A172 (cell line): Measurements from ENCODE around the gene ECSIT. TPM values are rescaled to one million over a fixed set of nuclear protein-coding genes. Genes with fewer than 3 reads are reported as not detected.
"Not testable (repeated sequence)": the region's sequence is repeated elsewhere in the genome, so short reads cannot be mapped to it uniquely, and the experiment has no call there.

Experiments
- DNase-seq: peaks from one replicate; pipeline ENCODE4 v3.0.0-alpha.2; 2015; ENCODE audit warnings: low spot score
- total RNA-seq: library from RNA; depleted of rRNA; stranded (reverse); fragments of >200 nt; shearing (Covaris generic); gene quantifications from 2 replicates; pipeline ENCODE4 v1.2.3, GENCODE V29; 2014; rRNA removed

The ECSIT gene
- total RNA-seq, 1 experiment from 2014 or later: 54.0 TPM

DNA sequence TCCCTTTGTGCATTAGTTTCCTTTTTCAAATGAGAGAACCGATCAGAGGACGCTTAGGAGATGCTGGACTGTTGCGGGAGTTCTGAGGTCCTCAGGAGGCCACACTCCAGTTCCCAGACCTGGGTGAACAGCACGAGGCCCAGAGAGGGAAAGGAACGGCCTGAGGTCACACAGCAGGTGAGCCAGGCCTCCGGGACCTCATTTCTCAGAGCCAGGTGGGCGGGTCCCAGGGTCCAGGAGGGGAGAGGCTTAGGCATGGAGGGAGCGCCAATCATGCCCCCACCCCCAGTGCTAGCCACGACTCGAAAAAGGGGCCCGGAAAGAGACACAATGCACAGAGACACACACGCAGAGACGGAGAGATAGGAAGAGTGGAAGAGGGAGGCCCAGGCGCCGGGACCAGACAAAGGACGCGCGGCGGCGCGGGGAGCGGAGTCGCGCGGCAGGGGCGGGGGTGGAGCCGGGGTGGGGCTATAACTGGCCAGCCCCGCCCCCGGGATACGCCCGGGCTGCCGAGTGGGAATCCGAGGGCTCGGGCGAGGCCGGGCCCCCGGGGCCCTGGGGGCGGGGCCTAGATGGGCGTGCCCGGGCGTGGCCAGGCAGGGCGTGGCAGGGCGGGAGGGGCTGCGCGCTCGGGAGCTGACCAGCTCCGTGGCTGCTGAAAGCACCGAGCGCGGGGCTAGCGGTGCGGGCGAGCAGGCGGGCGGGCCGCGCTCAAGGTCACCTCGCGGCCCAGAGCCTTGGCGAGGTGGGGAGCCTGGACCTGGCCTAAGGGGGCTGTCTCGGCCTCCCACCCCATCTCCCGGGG lies 49.6 kb downstream of the ECSIT start:
- no peak for DNase-seq

DNA sequence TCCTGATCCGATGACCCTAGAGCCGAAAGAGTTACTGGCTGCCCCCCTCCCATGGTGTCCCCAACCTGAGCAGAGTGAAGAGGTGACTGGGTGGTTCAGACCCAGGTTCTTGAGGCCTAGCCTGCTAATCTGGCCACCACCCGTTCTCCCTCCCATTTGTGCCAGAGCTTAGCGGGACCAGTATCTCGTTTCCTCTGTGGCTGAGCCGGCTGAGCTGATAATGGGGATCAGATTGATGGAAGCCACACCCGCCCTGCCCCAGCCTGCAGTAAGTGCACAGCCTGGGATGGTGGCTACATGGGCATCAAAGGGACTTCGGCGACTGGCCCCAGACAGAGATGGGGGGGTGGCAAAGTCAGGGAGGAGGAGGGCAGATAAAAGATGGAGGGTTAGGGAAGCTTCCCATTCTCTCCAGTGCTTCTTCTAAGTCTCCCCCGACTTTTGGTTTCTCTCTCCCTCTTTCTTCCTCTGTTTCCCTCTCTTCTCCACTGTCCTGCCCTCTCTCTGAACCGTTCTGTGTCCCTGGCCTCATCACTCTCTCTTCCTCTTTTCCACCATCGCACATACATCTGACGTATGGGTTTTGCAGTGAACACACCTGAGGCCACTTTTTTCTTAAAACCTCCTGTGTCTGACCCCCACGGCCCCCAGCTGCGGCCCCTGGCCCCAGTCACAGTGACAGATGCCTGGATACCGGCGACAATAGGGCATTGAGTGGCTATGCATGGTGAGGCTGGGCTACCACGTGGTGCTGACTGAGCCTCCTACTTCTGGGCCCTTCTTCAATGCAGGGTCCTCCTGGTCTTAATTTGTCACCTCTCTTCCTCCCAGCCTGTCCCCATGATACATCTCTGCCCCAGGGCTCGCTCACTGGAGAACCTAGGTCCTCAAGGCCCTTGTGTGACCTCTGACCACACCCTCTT lies 50.5 kb downstream of the ECSIT start:
- DNase-seq: no peak

DNA sequence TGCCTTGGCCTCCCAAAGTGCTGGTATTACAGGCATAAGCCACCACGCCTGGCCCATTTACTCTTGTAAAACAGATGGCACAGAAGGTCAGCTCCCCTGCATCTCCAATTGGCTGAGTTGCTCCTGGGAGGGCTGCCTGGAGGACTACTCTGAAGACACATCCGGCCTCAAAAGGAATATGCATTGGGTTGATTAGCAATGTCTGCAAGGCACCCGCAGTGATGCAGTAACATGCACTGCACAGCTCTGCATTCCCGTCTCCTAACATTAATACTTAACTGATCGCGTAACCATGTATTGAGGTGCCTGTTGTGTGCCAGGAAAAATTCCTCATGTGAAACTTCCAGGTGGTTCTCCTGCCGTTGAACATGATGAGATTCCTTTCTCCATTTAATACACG lies 53.1 kb downstream of the ECSIT start:
- no peak for DNase-seq

DNA sequence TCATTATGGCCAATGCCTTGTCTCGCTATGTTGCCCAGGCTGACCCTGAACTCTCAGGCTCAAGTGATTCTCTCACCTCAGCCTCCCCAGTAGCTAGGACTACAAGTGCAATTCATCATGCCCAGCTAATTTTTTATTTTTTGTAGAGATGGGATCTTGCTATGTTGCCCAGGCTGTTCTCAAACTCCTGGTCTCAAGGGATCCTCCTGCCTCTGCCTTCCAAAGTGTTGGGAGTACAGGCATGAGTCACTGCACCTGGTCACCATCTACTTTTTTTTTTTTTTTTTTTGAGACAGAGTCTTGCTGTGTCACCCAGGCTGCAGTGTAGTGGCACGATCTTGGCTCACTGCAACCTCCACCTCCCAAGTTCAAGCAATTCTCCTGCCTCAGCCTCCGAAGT lies 53.6 kb downstream of the ECSIT start:
- DNase-seq: not testable (repeated sequence)

DNA sequence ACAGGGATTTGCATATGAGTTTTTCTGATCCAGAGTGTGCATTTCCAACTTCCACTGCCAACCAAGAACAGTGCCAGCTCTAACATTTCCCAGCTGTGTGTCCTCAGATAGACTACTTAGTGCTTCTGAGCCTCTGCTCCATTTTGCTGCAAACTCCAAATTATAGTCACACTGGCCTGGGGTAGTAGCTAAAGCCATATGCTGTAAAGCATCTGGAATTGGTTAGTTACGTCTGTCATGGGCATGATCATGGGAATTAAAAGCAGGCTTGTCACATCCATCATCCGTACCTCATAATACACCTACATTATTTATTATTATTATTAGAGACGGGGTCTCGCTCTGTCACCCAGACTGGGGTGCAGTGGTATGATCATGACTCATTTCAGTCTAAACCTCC lies 55.2 kb downstream of the ECSIT start:
- no peak for DNase-seq

DNA sequence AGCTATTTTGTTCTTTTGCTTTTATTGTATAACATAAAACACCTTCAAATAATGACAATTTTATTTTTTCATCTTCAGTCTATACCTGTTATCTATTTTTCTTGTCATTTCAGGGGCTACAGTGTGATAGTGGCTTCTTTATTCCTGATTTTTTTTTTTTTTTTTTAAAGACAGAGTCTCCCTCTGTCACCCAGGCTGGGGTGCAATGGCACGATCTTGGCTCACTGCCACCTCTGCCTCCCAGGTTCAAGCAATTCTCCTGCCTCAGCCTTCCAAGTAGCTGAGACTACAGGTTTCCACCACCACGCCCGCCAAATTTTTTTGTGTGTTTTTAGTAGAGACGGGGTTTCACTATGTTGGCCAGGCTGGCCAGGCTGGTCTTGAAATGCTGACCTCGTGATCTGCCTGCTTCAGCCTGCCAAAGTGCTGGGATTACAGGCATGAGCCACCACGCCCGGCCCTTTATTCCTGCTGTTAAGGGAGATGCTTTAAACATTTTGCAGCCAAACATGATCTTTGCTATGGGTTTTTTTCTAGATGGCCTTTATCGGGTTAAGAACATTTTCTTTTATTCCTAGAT lies 60.6 kb downstream of the ECSIT start:
- DNase-seq: not testable (repeated sequence)

DNA sequence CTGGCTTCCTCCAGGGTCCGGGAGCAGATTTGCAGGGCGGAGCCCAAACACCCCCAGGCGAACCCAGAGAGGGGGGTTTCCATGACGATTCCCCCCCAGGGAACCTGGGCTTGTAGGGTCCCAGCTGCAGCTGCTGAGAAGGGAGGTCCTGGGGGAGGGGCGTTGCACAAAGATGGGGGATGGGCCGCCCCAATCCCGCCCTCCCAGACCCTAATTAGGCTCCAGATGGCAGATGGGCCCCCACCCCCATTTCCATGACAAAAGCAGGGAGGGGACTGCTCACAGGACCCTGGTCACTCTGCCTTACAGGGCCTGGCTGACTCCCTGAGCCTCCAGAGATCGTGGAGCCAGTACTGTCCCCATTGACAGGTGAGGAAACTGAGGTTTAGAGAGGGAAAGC lies 63.3 kb downstream of the ECSIT start:
- DNase-seq: no peak

DNA sequence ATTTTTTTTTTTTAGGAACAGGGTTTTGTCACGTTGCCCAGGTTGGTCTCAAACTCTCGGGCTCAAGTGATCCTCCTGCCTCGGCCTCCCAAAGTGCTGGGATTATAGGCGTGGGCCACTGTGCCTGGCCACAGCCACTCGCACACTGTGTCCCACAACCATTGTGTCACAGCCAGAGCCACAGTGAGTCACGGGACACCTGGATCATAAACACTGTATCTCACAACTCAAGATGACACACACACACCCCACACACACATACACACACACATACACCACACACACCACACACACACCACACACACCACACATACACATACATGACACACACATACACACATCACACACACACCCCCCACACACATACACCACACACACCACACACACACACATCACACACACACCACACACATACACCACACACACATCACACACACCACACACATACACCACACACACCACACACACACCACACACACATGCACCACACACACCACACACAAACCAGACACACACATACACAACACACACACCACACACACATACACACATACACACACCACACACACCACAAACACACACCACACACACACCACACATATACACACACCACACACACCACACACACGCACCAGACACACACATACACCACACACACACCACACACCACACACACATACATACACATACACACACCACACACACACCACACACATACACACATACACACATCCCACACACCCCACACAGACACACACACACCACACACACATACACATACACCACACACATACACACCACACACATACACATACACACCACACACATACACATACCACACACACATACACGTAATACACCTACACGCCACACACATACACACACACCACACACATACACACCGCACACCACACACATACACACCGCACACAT lies 64.3 kb downstream of the ECSIT start:
- no peak for DNase-seq

DNA sequence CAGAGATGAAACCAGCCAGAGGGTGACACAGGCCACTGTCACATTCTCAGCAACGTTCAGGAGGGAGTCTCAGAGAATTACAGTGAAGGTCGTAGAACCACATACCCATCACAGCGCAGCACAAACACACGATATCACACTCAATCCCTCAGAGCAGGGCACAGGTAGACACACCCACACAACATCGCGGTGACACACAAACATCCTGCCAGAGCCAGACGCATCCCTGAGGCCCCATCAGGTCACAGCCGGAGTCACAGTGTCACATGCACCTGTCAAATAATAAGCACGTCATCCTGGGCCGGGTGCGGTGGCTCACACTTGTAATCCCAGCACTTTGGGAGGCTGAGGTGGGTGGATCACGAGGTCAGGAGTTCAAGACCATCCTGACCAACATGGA lies 65.5 kb downstream of the ECSIT start:
- DNase-seq: no peak

DNA sequence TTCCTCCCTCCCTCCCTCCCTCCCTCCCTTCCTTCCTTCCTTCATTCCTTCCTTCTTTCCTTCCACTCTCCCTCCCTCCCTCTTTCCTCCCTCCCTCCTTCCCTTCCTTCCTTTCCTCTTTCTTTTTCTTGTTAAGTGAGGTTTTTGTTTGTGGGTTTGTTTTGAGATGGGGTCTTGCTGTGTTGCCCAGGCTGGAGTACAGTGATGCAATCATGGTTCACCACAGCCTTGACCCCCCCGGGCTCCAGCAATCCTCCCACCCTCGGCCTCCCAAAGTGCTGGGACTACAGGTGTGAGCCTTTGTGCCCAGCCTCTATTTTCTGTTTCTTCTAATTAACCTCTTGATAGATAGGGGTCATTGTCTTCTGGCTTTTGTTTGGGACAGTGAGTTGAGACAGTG lies 67.5 kb downstream of the ECSIT start:
- DNase-seq: no peak

DNA sequence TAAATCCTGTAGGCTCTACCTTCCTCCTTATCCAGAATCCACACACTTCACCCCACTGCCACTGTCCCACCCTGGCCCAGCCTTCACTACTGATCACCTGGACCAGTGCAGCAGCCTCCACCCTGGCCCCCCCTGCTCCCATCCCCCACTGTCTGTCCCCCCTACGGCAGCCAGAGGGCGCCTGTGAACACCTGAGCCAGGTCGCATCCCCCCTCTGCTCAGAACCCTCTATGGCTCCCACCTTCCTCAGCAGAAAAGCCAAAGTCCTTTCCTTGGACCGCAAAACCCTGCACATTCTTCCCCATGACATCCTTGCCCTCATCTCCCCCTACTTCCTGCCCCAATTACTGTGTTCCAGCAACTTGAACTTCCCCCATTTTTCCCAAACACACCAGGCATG lies 68.7 kb downstream of the ECSIT start:
- DNase-seq: no peak

DNA sequence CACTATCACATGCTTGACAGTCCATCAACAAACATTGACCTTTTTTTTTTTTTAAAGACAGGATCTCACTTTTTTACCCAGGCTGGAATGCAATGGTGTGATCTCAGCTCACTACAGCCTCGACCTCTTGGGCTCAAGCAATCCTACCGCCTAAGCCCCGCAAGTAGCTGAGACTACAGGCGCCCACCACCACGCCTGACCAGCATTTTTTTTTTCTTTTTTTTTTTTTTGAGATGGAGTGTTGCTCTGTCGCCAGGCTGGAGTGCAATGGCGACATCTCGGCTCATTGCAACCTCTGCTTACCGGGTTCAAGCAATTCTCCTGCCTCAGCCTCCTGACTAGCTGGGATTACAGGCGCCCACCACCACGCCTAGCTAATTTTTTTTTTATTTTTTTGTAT lies 70.0 kb downstream of the ECSIT start:
- DNase-seq: not testable (repeated sequence)

DNA sequence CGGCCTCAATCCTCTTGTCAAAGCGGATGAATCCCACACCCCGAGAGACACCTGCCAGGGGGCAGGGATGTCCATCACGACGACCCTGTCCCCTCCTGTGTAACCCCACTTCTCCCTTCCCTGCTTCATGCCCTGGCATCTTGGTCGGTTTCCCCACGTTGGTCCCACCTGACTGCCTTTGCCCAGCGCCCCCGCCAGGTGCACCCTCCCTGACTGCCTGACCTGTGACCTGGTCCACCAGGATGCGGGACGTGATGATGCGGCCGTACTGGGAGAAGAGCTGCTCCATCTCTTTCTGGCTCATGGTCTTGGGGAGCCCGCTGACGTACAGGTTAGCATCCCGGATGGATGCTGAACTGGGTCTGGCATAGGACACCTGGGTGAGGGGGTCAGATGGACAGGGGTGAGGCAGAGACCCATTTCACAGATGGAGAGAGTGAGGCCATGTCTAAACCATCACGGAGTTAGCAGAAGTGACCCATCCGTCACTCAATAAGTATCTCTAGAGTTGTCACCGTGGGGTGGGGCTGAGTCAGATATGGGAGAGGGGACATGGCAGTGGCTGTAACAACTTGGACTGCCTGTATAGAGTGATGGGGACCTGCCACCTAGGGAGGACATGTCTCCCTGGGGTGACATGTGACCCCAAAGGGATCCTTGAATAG lies 70.6 kb downstream of the ECSIT start:
- DNase-seq: no peak

DNA sequence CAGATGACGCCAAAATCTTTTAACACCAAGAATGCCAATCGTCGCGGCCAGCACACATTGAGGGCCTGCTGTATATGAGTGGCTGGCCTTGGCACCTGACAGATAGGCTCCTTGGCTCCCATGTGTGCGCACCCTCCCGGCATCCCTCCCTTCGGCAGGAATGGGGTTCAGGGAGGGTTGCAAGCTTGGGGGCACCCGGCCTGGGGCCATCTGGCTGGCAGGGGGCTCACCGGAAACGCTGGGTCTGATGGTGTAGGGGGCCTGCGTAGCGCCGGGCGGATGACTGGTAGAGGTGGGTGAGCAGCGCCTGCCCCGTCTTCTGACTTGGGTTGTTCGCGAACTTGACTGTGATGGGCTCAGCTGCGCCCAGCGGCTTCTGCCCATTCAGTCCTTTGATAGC lies 71.1 kb downstream of the ECSIT start:
- no peak for DNase-seq

DNA sequence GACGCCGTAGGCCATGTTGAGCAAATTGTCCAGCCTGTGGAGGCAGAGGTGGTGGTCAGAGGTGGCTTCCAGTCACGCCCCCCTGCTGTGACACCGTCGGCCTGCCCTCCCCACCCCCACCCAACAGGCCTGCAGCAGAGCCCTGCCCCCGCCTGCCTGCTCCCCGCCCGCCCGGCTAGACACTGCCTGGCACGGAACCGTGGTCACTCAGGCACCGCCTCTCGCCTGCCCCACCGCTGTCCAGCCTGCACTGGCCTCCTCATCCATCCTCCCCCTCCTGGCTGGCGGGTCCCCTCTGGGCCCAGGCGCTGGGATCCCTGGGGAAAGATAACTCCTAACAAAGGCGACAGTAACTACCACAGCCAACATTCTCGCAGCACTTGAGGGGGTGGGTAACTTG lies 71.8 kb downstream of the ECSIT start:
- no peak for DNase-seq

DNA sequence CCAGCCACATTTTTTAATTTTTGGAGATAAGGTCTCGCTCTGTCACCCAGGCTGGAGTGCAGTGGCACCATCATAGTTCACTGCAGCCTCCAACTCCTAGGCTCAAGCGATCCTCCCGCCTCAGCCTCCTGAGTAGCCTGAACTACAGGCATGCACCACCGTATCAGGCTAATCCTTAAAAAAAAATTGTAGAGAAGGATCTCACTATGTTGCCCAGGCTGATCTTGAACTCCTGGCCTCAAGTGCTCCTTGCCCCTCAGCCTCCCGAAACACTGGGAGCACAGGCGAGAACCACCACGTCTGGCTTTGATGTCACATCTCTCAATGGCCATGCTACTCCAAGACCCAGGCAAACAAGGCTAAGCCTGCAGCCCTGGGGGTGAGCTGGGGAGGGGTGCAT lies 72.3 kb downstream of the ECSIT start:
- DNase-seq: no peak

Other genes with a start within 250 kb of the ECSIT start
- not detected in 2 replicates for gene TSPAN16, start 233.0 kb downstream of the ECSIT start, total RNA-seq
- gene RAB3D, start 189.5 kb downstream of the ECSIT start, total RNA-seq: 1.3 and 2.6 TPM in 2 replicates
- gene TMEM205, start 182.9 kb downstream of the ECSIT start, total RNA-seq: 54.9 and 114 TPM in 2 replicates
- 1.3 and 10.1 TPM in 2 replicates for gene CCDC159, start 182.6 kb downstream of the ECSIT start, total RNA-seq
- gene PLPPR2, start 173.7 kb downstream of the ECSIT start, total RNA-seq: 15.7 and 19.4 TPM in 2 replicates
- gene SWSAP1, start 154.5 kb downstream of the ECSIT start, total RNA-seq: 0.65 and 1.6 TPM in 2 replicates
- gene EPOR, start 144.8 kb downstream of the ECSIT start, total RNA-seq: 3.7 and 5.3 TPM in 2 replicates
- gene RGL3, start 109.8 kb downstream of the ECSIT start, total RNA-seq: 4.8 and 11.1 TPM in 2 replicates
- gene ODAD3, start 94.0 kb downstream of the ECSIT start, total RNA-seq: 1.5 and 6.1 TPM in 2 replicates
- 149 and 173 TPM in 2 replicates for gene PRKCSH, start 93.5 kb downstream of the ECSIT start, total RNA-seq
- gene ELAVL3, start 48.1 kb downstream of the ECSIT start, total RNA-seq: not detected in 2 replicates
- 5.2 and 21.2 TPM in 2 replicates for gene ZNF653, start 23.3 kb downstream of the ECSIT start, total RNA-seq
- 0.78 and 1.9 TPM in 2 replicates for gene CNN1, start 9.7 kb upstream of the ECSIT start, total RNA-seq
- 66.7 and 69.2 TPM in 2 replicates for gene ELOF1, start 30.1 kb upstream of the ECSIT start, total RNA-seq
- gene ACP5, start 48.5 kb upstream of the ECSIT start, total RNA-seq: 15.5 and 24.8 TPM in 2 replicates
- 18.8 and 23.0 TPM in 2 replicates for gene ZNF627, start 68.3 kb upstream of the ECSIT start, total RNA-seq
- gene ZNF823, start 209.8 kb upstream of the ECSIT start, total RNA-seq: 6.9 and 17.8 TPM in 2 replicates
- 6.2 and 6.9 TPM in 2 replicates for gene ZNF441, start 237.9 kb upstream of the ECSIT start, total RNA-seq